Fibroblast of the aortic adventitia (primary cell): ENCODE data around the gene NAA38. TPM values are rescaled to one million over a fixed set of nuclear protein-coding genes. Genes with fewer than 3 reads are reported as not detected.
A peak's percentile ranks its signal among the peaks of the same experiment; 100 is the strongest.

Source experiments
- DNase-seq: peaks from one replicate; pipeline ENCODE4 v3.0.0-alpha.2; 2010; ENCODE audit warnings: low read depth
- H3K4me3 ChIP-seq: 2 replicates; pipeline ENCODE4 v1.5.1; 2011; ENCODE audit warnings: low read depth, mild to moderate bottlenecking, control low read depth, low read length, moderate library complexity
- total RNA-seq: library from RNA; depleted of rRNA; stranded (reverse); fragments of >200 nt; gene quantifications from 2 replicates; pipeline ENCODE4 v1.2.3, GENCODE V29; 2012; ENCODE audit warnings: low replicate concordance
- TF ChIP-seq, protein P1 (sequence below): IDR thresholded peaks from 2 replicates; pipeline ENCODE4 v1.5.1; 2011; ENCODE audit warnings: mild to moderate bottlenecking, low read length, control low read depth, inconsistent platforms; ENCODE audit not compliant: insufficient read depth

The NAA38 gene
- total RNA-seq, 1 donor: 39.1 TPM

- peak overlapping the region; percentile 85 for H3K4me3 ChIP-seq
- TF ChIP-seq, protein P1, sequence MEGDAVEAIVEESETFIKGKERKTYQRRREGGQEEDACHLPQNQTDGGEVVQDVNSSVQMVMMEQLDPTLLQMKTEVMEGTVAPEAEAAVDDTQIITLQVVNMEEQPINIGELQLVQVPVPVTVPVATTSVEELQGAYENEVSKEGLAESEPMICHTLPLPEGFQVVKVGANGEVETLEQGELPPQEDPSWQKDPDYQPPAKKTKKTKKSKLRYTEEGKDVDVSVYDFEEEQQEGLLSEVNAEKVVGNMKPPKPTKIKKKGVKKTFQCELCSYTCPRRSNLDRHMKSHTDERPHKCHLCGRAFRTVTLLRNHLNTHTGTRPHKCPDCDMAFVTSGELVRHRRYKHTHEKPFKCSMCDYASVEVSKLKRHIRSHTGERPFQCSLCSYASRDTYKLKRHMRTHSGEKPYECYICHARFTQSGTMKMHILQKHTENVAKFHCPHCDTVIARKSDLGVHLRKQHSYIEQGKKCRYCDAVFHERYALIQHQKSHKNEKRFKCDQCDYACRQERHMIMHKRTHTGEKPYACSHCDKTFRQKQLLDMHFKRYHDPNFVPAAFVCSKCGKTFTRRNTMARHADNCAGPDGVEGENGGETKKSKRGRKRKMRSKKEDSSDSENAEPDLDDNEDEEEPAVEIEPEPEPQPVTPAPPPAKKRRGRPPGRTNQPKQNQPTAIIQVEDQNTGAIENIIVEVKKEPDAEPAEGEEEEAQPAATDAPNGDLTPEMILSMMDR: no peak
- DNase-seq: peak; percentile 87
Observed at GRCh38 chr17:7842380-7843256, 14.7 kb downstream of the NAA38 start.

DNA sequence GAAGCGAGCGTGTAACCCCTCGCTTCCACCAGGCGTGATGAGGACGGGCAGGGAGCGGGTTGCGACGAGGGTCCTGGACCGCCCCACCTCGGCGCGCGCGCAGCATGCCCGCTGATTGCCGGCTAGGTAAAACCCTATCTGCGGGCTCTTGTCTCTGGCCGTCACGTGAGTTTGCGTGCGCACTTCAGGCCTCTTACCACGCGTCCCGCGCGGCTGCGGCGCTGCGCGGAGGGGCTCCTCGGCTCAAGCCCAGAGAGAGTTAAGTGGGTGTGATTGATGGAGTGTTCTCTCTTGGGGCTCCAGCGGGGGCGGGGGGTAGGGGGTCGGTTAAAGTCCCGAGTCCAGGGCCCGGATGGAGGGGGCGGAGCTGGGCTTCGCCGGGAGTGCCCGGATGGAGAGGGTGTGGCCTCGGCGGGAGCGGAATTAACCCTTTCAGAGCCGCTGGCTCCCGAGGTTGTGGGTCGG lies 15.4 kb downstream of the NAA38 start:
- TF ChIP-seq, protein P1: no peak
- peak; percentile 84 for DNase-seq
- peak overlapping the region; percentile 85 for H3K4me3 ChIP-seq

GRCh38 chr17:7841396-7841914 lies 15.9 kb downstream of the NAA38 start:
- H3K4me3 ChIP-seq: peak overlapping the region; percentile 85
- peak; percentile 82 for DNase-seq
- TF ChIP-seq, protein P1: no peak

DNA sequence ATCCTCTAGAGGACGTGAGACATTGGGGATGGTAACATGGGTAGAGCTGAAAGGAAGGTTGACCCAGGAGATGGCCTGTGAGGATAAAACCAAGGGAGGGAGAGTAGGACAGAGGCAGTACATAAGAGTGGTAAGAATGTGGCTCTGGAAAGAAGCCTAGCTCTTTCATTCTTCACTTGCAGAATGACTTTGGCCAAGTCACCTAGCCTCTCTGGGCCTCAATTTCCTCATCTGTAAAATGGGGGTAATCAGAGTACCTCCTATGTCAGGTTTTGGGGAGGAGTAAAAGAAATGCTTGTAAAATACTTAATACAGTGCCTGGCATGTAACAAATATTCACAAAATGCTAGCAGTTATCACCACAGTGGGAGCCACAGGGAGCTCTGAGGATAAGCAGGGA lies 16.5 kb downstream of the NAA38 start:
- TF ChIP-seq, protein P1: no peak
- DNase-seq: no peak
- peak overlapping the region; percentile 58 for H3K4me3 ChIP-seq

GRCh38 chr17:7840441-7840840 lies 16.9 kb downstream of the NAA38 start:
- TF ChIP-seq, protein P1: no peak
- H3K4me3 ChIP-seq: no peak overlapping the region

GRCh38 chr17:7839876-7840261 lies 17.5 kb downstream of the NAA38 start:
- H3K4me3 ChIP-seq: no peak overlapping the region
- TF ChIP-seq, protein P1: no peak
- peak; percentile 60 for DNase-seq

More at GRCh38 chr17:7840441-7840840, 16.9 kb downstream of the NAA38 start:
- no peak for DNase-seq
